ENCODE measurements around the gene MYO16. TPM values are rescaled to one million over a fixed set of nuclear protein-coding genes. Genes with fewer than 3 reads are reported as not detected.

MYO16 gene
- total RNA-seq, 1 experiment from 2014 or later, result not detected

GRCh38 chr13:108958013-108958376, 328.6 kb downstream of the MYO16 start:
- Mint-ChIP-seq H3K36me3 (ENCODE audit: insufficient read depth in 1 of 3, low read depth in 3 of 3) (0 out of 7 replicates have a peak, but pooled peaks cover 0 to 1% (median 0%) of the 10 kb centered on the region in 3 experiments), H3K4me1 (peaks cover 0 to 4% of the 10 kb centered on the region in 2 experiments; a peak in 1 of 4 replicates), H3K4me3 (no peak overlapping the region), H3K27ac (no peak overlapping the region), H3K27me3 (ENCODE audit: low read depth) (no peaks in the 10 kb centered on the region), H3K9me3 (no peaks in the 10 kb centered on the region; a peak in 1 of 5 replicates)
- Histone ChIP-seq H3K23me2 (ENCODE audit: insufficient read length, low read depth, low read length, poor library complexity, severe bottlenecking) (no peaks in the 10 kb centered on the region), H3K27ac (ENCODE audit: insufficient read length, low read depth, low read length) (no peak overlapping the region), H3K79me2 (ENCODE audit: insufficient read depth, low read length) (no peaks in the 10 kb centered on the region), H3K9ac (ENCODE audit: extremely low read depth, insufficient read length, low read length) (no peak overlapping the region), H2AK5ac (ENCODE audit: insufficient read length, low read length) (no peak overlapping the region), H2BK12ac (ENCODE audit: insufficient read length, low read depth, low read length) (no peak overlapping the region), H2BK20ac (ENCODE audit: low read depth, low read length, poor library complexity, severe bottlenecking) (no peak overlapping the region), H4K5ac (ENCODE audit: insufficient read length, low read depth, low read length) (no peak overlapping the region), H4K91ac (ENCODE audit: insufficient read length, low read depth, low read length) (no peak overlapping the region), H2BK5ac (ENCODE audit: insufficient read length, low read length) (no peak overlapping the region), H3K4me2 (ENCODE audit: insufficient read depth, insufficient read length, low read length) (no peak overlapping the region), H4K8ac (replicated peaks; ENCODE audit: insufficient read length, low read depth, low read length) (no peak overlapping the region), H2AFZ (ENCODE audit: low read length) (no peak overlapping the region), H2BK120ac (ENCODE audit: low read depth, low read length, poor library complexity, severe bottlenecking) (no peak overlapping the region), H3K14ac (ENCODE audit: insufficient read depth, low read length) (no peak overlapping the region), H3K18ac (ENCODE audit: insufficient read length, low read depth, low read length) (no peak overlapping the region), H3K27me3 (ENCODE audit: insufficient read depth, low read length) (no peaks in the 10 kb centered on the region), H3K9me3 (ENCODE audit: control insufficient read depth, low read depth, low read length) (no peaks in the 10 kb centered on the region), H2BK15ac (ENCODE audit: low read depth, low read length) (no peak overlapping the region), H3K4ac (ENCODE audit: low read depth, low read length) (no peak overlapping the region), H3K4me1 (ENCODE audit: insufficient read depth, low read length) (no peaks in the 10 kb centered on the region), H3T11ph (ENCODE audit: low read length) (no peak overlapping the region), H3K23ac (ENCODE audit: insufficient read length, low read depth, low read length) (no peak overlapping the region), H3K79me1 (ENCODE audit: insufficient read depth, low read depth, low read length, poor library complexity, severe bottlenecking) (no peaks in the 10 kb centered on the region), H3K56ac (ENCODE audit: insufficient read length, low read depth, low read length) (no peak overlapping the region), H4K20me1 (ENCODE audit: control insufficient read depth, insufficient read depth, insufficient read length) (no peaks in the 10 kb centered on the region)
- no peak for DNase-seq
- TF ChIP-seq CTCF (conservative IDR thresholded peaks at IDR 0.05), result no peak
